ENCODE data around the gene BNC2. TPM values are rescaled to one million over a fixed set of nuclear protein-coding genes. Genes with fewer than 3 reads are reported as not detected.

Gene BNC2
- total and polyA plus RNA-seq, 2 of the 4 experiments (the other 2 are of a cell fraction) = 15.5 to 45.2 TPM

DNA sequence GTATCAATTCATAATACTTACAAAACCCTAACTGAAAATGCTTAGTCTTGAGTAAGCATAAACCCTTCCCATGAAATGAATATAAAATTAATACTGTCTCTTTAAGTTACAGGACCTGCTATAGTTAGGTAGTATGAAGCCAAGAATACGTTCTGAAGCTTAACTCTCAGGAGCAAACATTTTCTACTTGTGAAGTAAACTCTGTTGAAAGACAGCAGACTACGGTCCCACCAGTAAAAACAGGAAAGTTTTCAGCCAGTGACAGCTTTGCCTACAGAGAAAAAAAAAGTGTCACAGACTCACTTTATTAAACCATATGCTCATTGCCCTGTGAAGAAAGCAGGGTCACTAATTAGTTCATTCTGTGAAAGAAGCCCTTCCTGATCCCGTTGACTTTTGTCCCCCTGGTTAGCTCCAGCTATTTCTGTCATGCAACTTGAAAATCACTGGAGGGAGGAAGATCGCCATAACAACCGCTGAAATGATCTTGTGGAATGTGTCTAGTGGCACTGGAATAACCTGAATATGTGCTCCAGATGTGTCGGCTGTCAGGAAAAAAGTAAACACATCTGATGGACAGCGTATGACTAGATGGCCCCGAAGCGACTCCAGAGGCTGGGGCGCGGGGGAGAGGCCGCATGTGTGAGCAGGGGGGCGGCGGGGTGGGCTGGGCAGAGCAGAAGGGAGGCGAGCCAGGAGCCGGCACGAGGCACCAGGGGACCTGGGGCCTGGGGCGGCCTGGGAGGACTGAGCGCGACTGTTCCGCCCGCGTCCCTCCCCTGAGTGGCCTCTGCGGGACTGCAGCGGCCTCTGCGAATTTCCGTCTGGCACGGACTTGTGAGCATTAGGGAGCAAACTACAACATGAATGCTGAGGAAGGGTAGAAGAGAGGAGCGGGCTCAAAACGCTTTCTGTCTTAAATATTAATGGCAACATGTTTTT lies 41.9 kb downstream of the BNC2 start:
- peak; percentile 21 for ATAC-seq (ENCODE audit: low read depth)
- POLR2A ChIA-PET (ENCODE audit: unreplicated experiment) = no interaction called here
- in situ Hi-C loops (cut with MboI; ENCODE audit: low sequenced_read_pairs) = no loop called here
- TF ChIP-seq, protein P1, sequence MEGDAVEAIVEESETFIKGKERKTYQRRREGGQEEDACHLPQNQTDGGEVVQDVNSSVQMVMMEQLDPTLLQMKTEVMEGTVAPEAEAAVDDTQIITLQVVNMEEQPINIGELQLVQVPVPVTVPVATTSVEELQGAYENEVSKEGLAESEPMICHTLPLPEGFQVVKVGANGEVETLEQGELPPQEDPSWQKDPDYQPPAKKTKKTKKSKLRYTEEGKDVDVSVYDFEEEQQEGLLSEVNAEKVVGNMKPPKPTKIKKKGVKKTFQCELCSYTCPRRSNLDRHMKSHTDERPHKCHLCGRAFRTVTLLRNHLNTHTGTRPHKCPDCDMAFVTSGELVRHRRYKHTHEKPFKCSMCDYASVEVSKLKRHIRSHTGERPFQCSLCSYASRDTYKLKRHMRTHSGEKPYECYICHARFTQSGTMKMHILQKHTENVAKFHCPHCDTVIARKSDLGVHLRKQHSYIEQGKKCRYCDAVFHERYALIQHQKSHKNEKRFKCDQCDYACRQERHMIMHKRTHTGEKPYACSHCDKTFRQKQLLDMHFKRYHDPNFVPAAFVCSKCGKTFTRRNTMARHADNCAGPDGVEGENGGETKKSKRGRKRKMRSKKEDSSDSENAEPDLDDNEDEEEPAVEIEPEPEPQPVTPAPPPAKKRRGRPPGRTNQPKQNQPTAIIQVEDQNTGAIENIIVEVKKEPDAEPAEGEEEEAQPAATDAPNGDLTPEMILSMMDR (conservative IDR thresholded peaks at IDR 0.05; ENCODE audit: low read depth, low read length) = no peak
- TF ChIP-seq NFE2L2 (IDR thresholded peaks at IDR 0.05; ENCODE audit: low read depth, low read length) (no peak), RAD21 (IDR thresholded peaks at IDR 0.05; ENCODE audit: low read length) (no peak), MAZ (IDR thresholded peaks at IDR 0.05; ENCODE audit: borderline replicate concordance, low read depth, low read length) (no peak), MXI1 (IDR thresholded peaks at IDR 0.05; ENCODE audit: borderline replicate concordance, low read depth, low read length) (no peak), BHLHE40 (IDR thresholded peaks at IDR 0.05; ENCODE audit: low read depth, low read length) (no peak), MAFK (IDR thresholded peaks at IDR 0.05; ENCODE audit: low read depth, low read length) (no peak), SMC3 (IDR thresholded peaks at IDR 0.05; ENCODE audit: low read depth, low read length) (no peak), CEBPB (IDR thresholded peaks at IDR 0.05; ENCODE audit: low read depth, low read length) (no peak), RFX5 (IDR thresholded peaks at IDR 0.05; ENCODE audit: low read depth, low read length) (no peak), RCOR1 (IDR thresholded peaks at IDR 0.05; ENCODE audit: insufficient replicate concordance, low read length) (no peak), POLR2A (IDR thresholded peaks at IDR 0.05; ENCODE audit: low read depth, low read length) (no peak), FOS (IDR thresholded peaks at IDR 0.05; ENCODE audit: low read depth, low read length) (no peak), CHD1 (IDR thresholded peaks at IDR 0.05; ENCODE audit: low read depth, low read length) (no peak)
- TF ChIP-seq, protein P2, sequence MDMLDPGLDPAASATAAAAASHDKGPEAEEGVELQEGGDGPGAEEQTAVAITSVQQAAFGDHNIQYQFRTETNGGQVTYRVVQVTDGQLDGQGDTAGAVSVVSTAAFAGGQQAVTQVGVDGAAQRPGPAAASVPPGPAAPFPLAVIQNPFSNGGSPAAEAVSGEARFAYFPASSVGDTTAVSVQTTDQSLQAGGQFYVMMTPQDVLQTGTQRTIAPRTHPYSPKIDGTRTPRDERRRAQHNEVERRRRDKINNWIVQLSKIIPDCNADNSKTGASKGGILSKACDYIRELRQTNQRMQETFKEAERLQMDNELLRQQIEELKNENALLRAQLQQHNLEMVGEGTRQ (IDR thresholded peaks at IDR 0.05; ENCODE audit: low read depth, low read length) = no peak

More for the DNA sequence above, 41.9 kb downstream of the BNC2 start:
- Histone ChIP-seq H2AK5ac (ENCODE audit: low read depth, low read length) (peak overlapping the region; percentile 5), H3K56ac (ENCODE audit: extremely low read depth, insufficient read depth, low read length) (peak overlapping the region; percentile 60), H2BK120ac (ENCODE audit: low read depth, low read length) (peak overlapping the region; percentile 82), H2BK15ac (ENCODE audit: low read depth, low read length) (peak overlapping the region; percentile 17; the same call in 2 of the 3 replicates), H3K14ac (replicated peaks; ENCODE audit: low read depth, low read length) (peak overlapping the region; percentile 58), H2AK9ac (replicated peaks; ENCODE audit: low read depth, low read length, poor library complexity) (peak overlapping the region; percentile 71), H3K4me1 (ENCODE audit: control insufficient read depth, insufficient read depth, low read length) (peaks cover 22% of the 10 kb centered on the region), H3K79me1 (ENCODE audit: low read depth in 1 of 2, low read length in 2 of 2) (peaks cover 35 to 63% of the 10 kb centered on the region in 2 experiments), H3K27ac (ENCODE audit: insufficient read depth, low read length) (peak overlapping the region; percentile 93), H3K23ac (ENCODE audit: low read depth, low read length) (peak overlapping the region; percentile 88), H3K27me3 (ENCODE audit: control insufficient read depth, insufficient read depth, low read length) (no peaks in the 10 kb centered on the region), H4K8ac (ENCODE audit: low read depth in 2 of 2, low read length in 2 of 2) (peak overlapping the region; percentile 37 to 82), H3K9ac (ENCODE audit: low read depth, low read length) (peak overlapping the region; percentile 74), H4K5ac (ENCODE audit: low read depth, low read length) (peak overlapping the region; percentile 91), H2AFZ (replicated peaks; ENCODE audit: low read length, poor library complexity) (peak overlapping the region; percentile 83), H2BK5ac (ENCODE audit: low read depth, low read length, poor library complexity, severe bottlenecking) (peak overlapping the region; percentile 97), H2BK20ac (ENCODE audit: low read depth, low read length) (peak overlapping the region; percentile 65), H4K20me1 (ENCODE audit: insufficient read depth, low read length) (no peaks in the 10 kb centered on the region), H3K4me3 (ENCODE audit: insufficient read depth, low read depth, low read length) (peak overlapping the region; percentile 22; the same call in 1 of the 2 replicates), H3K18ac (ENCODE audit: low read depth, low read length) (peak overlapping the region; percentile 94), H4K91ac (ENCODE audit: insufficient read depth, low read depth, low read length) (peak overlapping the region; percentile 81), H3K9me3 (ENCODE audit: control insufficient read depth, insufficient read depth, low read length) (no peaks in the 10 kb centered on the region), H3K9me1 (ENCODE audit: insufficient read depth, low read length) (peaks cover 14% of the 10 kb centered on the region), H3K4ac (ENCODE audit: low read depth, low read length) (peak overlapping the region; percentile 67), H3K4me2 (ENCODE audit: low read depth, low read length) (peak overlapping the region; percentile 97), H3K36me3 (ENCODE audit: control insufficient read depth, insufficient read depth, low read length) (0 out of 2 replicates have a peak, but pooled peaks cover 1% of the 10 kb centered on the region)
- dilution Hi-C loops (cut with HindIII; ENCODE audit: low sequenced_read_pairs, unreplicated experiment) (no loop called here), intact Hi-C loops (cut with micrococcal nuclease) (loop anchor here (5.0 to 10.0 kb wide), 2 partner anchors 101 to 234 kb away; no protein-coding TSS in a partner anchor)
- BruUV-seq (replicated peaks) = no TSS peak
- CTCF ChIA-PET = no interaction called here
- DNase-seq = peak; percentile 78
- WGBS, 2 experiments (ENCODE audit: extremely low coverage in 2 of 2, insufficient read length in 1 of 2) = 0% methylated on average over 9 of the region's 30 CpGs; no CpG with 5 or more reads in 1 of the 2 experiments
